ENCODE results near the gene BMP3.

DNA sequence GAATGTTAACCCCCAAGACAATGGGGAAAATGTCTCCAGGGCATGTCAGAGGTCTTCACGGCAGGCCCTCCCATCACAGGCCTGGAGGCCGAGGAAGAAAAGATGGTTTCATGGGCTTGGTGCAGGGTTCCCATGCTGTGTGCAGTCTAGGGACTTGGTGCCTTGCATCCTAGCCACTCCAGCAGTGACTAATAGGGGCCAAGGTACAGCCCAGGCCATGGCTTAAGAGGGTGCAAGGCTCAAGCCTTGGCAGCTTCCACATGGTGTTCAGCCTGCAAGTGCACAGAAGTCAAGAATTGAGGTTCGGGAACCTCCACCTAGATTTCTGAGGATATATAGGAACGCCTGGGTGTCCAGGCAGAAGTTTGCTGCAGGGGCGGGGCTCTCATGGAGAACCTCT is 50.6 kb downstream of the BMP3 start:
- TF ChIP-seq, protein P1, sequence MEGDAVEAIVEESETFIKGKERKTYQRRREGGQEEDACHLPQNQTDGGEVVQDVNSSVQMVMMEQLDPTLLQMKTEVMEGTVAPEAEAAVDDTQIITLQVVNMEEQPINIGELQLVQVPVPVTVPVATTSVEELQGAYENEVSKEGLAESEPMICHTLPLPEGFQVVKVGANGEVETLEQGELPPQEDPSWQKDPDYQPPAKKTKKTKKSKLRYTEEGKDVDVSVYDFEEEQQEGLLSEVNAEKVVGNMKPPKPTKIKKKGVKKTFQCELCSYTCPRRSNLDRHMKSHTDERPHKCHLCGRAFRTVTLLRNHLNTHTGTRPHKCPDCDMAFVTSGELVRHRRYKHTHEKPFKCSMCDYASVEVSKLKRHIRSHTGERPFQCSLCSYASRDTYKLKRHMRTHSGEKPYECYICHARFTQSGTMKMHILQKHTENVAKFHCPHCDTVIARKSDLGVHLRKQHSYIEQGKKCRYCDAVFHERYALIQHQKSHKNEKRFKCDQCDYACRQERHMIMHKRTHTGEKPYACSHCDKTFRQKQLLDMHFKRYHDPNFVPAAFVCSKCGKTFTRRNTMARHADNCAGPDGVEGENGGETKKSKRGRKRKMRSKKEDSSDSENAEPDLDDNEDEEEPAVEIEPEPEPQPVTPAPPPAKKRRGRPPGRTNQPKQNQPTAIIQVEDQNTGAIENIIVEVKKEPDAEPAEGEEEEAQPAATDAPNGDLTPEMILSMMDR (conservative IDR thresholded peaks at IDR 0.05): no peak
- TF ChIP-seq ZFX (IDR thresholded peaks at IDR 0.05): no peak

All from C4-2B (cell line).